ENCODE results near the gene CDH4. TPM values are rescaled to one million over a fixed set of nuclear protein-coding genes. Genes with fewer than 3 reads are reported as not detected.
A peak's percentile ranks its signal among the peaks of the same experiment; 100 is the strongest.
"Not testable (repeated sequence)": the region's sequence is repeated elsewhere in the genome, so short reads cannot be mapped to it uniquely, and the experiment has no call there.

The CDH4 gene
- total RNA-seq, 1 donor from 2014 or later: 2.2 TPM

DNA sequence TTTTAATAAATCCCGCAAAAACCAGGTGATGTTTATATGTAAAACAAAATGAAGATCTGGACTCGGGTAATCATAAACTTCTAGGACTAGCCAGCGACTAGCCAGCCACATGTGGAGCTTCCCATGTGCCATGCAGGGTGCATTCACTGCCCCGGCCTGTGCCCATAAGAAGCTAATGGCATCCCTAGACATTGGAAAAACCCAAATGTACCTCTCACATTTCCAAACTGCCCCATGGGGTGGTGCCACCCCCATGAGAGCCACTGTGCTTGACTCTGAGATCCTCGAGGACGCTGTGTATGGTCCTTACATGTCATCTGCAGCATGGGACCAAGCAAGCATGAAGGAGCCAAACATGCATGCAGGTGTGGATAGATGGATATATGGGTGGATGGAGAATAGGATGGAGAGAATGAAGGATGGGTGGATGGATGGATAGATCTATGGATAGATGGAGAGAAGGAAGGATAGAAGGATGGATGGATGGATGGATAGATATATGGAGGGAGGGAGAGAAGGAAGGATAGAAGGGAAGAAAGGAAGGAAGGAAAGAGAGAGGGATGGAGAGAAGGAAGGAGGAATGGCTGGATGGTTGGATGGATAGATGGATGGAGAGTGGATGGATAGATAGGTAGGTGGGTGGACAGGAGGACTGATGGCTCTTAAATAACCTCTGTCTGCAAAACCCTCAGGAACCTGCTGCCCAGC lies 203.6 kb downstream of the CDH4 start:
- ATAC-seq: no peak
- no peak for DNase-seq (ENCODE audit: low spot score)
- intact Hi-C loops (cut with DNase I): no loop called here

DNA sequence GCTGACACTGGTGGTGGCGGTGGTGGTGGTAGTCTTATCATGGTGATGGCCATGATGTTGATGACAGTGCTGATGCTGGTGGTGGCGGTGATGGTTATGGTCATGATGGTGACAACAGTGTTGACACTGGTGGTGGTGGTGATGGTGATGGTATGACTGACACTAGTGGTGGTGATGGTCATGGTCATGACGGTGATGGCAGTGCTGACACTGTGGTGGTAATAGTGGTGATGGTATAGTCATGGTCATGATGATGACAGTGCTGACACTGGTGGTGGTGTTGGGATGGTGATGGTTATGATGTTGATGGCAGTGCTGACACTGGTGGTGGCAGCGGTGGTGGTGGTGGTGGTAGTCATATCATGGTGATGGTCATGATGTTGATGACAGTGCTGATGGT lies 205.7 kb downstream of the CDH4 start:
- ATAC-seq: no peak
- intact Hi-C loops (cut with DNase I): no loop called here

DNA sequence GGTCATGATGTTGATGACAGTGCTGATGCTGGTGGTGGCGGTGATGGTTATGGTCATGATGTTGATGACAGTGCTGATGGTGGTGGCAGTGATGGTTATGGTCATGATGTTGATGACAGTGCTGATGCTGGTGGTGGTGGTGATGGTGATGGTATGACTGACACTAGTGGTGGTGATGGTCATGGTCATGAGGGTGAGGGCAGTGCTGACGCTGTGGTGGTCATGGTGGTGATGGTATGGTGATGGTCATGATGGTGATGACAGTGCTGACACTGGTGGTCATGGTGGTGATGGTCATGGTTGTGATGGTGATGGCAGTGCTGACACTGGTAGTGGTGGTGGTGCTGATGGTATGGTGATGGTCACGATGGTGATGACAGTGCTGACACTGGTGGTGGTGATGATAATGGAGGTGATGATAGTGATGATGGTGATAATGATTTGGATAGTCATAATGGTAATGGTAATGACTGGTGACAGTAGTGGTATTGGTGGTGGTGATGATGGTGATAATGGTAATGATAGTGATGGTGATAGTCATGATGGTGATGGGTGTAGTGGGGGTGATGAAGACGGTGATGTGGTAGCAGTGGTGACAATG lies 206.2 kb downstream of the CDH4 start:
- DNase-seq (ENCODE audit: low spot score) (no peak), ATAC-seq (no peak)
- intact Hi-C loops (cut with DNase I): no loop called here

More for the DNA sequence above, 205.7 kb downstream of the CDH4 start:
- no peak for DNase-seq (ENCODE audit: low spot score)

DNA sequence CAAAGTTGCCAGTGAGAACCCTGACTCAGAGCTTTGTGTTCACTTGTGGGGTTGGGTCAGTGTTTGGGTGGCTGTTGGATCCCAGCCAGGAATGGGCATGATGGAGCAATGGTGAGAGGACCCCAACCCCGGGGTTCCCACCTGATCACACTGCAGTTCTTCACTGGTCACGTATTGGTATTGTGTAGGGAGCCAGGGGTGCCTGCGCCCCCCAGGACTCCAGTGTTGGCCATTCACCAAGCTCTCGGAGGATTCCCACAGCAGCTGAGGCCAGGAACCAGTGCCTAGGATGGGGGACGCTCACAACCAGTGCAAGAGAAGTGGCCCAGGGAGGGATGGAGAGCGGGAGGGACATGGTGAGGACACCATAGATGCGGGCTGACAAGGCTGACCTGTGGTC lies 207.2 kb downstream of the CDH4 start:
- DNase-seq (ENCODE audit: low spot score): no peak
- intact Hi-C loops (cut with DNase I): no loop called here

DNA sequence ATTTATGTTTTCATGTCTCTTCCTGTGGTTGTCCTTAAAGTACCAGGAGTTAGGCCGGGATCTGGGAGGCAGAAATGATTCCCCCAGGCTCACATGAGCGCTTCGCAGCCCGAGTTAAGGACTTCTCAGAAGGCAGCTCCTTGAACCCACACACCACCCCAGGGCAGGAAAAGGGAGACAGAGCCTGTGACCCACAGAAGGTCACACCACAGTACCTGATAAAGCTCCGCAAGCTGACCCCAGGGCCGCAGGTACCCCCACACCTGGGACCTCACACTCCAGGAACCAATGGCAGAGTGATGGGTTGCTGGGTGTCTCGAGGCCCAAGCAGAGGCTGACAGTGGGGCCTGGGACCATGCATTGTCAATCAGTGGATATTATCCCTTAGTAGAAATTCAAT lies 207.6 kb downstream of the CDH4 start:
- intact Hi-C loops (cut with DNase I): no loop called here
- no peak for DNase-seq (ENCODE audit: low spot score)
- no peak for ATAC-seq

More for the DNA sequence above, 207.2 kb downstream of the CDH4 start:
- no peak for ATAC-seq

DNA sequence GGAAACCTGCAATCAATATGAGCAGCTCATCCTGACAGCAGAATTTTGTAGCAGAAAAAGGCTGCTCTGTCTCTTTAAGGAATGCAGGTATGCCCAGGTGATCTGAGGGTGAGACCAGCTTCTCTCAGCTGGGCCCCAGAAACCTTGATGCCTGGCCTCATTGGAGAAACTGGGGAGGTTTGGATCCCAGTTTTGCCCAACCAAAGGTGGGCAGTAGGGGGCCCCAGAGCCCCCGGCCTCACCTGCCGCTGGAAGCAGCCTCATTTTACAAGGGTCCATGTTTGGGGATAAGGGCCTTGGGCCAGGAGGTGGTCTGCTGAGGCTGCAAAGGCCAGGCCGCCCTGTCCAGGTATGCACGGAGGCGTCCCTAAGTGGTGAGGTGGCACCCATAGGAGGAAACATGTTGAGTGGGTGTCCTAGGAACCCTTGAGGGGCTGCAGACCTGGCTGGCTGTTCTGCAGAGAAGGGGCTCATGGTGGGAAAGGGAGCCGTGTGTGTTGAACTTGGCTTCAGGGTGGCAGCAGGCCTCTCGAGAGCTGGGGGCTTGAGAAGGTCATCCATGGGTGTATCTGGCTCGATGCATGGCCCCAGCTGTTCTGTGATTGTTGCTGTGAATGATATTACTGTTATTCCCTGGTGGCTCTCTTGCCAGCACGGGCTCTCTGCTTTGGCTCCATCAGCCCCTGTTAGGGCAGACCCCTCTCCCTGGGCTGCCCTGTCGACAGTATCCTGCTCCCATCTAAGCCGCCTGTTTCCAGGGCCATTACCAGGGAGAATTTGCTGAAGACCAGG lies 208.4 kb downstream of the CDH4 start:
- intact Hi-C loops (cut with DNase I): no loop called here
- ATAC-seq: no peak

DNA sequence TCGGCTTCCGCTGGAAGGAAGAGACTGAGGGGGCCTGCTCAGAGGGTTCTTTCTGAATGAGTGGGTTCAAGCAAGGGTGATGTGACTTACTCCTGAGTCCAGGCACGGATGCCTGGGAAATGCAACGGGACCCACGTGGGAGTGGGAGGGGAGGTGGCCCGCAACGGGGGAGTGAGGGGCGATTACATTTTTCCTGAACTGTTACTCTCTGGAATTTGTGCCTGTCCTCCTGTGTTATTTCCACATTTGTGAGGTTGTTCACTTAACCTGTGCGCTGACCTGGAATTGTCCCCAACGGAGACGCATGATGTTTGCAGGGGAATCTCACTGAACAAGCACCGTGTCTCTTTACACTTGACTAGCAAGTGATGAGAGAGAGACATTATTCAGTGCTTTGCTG lies 209.4 kb downstream of the CDH4 start:
- no peak for ATAC-seq
- intact Hi-C loops (cut with DNase I): no loop called here
- no peak for DNase-seq (ENCODE audit: low spot score)

More for the DNA sequence above, 208.4 kb downstream of the CDH4 start:
- no peak for DNase-seq (ENCODE audit: low spot score)

DNA sequence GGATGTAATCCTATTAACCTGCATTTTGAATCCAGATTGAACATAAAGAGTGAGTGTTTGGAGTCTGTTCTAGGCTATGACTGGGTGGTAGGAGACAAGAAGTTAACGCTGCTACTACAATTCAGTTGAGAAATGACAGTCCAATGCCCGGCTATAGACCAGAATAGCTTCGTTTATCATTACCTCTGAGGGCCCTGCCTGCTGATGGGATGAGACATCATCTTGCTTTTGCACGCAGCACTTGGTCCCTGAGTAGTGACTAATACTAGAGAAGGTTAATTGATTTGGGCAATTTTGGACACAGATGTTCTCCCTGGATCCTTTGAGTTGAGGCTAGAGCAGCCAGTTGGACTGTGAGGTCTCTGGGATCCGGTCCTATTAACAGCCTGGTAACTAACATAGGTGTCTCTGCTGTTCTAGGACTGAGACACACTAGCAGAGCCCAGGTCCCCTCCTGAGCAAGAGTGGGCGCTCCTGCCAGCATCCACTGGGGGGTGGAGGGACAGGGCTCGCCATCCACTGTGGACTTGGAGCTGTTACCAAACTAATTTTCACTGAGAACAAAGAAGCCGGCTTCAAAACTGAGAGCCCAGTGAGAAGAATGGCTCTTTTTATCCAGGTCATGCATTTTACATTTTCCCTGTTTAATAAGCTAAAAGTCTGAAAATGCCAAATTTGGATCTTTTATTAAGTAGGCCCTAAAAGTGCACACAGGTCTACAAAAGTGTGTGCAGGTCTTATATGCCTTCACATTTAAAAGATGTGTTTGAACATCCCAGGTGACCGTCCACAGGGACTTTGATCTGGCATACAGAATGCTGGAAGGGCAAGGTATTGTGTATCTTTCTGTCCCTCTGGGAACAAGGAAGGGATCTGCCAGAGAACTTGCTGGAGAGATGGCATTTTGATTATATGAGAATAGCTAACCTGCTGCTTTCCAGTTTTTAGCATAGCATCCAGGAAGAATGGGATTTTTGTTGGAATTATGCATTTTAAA lies 212.5 kb downstream of the CDH4 start:
- DNase-seq (ENCODE audit: low spot score): no peak
- intact Hi-C loops (cut with DNase I): no loop called here
- no peak for ATAC-seq

DNA sequence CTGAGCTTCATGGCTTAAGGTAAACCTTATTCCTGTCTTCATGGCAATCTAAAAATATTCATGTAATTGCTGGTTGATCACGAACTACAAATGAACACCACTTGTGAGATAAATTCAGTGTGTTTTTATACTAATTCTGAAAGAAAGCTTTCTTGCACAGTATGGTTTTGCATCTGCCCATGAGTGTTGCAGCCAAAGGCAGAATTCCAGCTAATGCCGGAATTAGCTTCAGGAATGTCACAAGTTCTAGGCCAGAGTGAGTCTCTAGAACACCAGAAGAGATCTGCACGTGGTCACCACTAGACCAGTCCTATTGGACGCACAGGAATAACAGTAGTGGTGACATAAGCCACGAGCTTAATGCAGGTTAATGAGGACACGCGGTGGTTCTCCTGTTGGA lies 223.7 kb downstream of the CDH4 start:
- ATAC-seq (no peak), DNase-seq (ENCODE audit: low spot score) (no peak)
- intact Hi-C loops (cut with DNase I): no loop called here

DNA sequence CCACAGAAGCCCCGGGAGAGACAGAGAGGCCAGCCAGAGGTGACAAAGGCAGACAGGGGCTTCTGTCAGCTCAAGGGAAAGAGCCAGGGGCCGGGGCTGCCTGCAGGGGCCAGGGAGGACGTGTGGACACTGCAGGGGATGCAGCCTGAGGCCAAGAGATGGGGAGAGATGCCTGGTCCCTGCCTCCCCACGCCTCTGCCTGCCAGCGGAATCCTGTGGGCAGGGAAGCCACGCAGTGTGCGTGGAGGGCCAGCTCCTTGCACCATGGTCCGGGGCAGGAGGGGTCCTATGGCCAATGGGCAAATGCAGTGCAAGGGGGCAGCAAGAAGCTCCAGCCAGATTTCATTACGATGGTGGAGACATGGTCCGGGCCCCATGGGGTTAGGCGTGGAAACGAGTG lies 224.9 kb downstream of the CDH4 start:
- intact Hi-C loops (cut with DNase I): no loop called here
- ATAC-seq: no peak
- DNase-seq (ENCODE audit: low spot score): no peak

DNA sequence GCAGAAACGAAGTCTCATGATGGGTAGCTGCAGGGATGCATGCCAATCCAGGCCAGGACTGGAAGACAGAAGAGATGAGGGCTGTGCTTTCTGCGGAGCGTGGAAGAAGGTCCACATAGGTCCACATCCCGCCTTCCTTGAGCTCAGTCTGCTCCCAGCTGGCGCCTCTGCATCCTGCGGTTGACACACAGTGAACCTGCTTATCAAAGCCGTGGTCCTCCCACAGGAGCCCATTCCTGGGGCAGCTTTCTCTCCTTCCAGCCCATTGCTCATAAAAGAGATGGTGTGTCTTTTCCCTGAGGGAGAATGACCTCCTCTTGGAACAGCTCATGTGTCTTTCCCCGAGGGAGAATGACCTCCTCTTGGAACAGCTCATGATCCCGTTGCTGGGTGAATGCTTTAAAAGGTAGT lies 225.4 kb downstream of the CDH4 start:
- no peak for DNase-seq (ENCODE audit: low spot score)
- no peak for ATAC-seq

DNA sequence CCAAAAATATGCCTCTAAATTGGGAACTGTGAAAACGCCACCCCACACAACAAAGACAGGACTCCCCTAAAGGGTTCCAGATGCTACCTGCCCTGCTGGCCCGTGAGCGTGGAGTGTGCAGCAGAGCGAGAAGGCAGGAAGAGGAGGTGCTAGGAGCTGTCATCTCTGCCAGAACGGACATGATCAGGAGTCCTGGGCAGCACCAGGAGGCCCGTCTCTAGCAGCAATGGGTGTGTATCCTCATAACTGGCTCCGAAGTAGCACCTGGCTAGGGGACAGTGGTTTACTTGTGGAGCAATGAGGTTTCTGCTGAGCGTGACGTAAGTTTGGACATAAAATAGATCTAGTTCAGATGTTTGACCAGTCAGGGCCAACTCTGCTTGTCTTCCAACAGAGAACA lies 226.0 kb downstream of the CDH4 start:
- DNase-seq (ENCODE audit: low spot score) (no peak), ATAC-seq (no peak)
- intact Hi-C loops (cut with DNase I): no loop called here

More for the DNA sequence above, 225.4 kb downstream of the CDH4 start:
- intact Hi-C loops (cut with DNase I): no loop called here

DNA sequence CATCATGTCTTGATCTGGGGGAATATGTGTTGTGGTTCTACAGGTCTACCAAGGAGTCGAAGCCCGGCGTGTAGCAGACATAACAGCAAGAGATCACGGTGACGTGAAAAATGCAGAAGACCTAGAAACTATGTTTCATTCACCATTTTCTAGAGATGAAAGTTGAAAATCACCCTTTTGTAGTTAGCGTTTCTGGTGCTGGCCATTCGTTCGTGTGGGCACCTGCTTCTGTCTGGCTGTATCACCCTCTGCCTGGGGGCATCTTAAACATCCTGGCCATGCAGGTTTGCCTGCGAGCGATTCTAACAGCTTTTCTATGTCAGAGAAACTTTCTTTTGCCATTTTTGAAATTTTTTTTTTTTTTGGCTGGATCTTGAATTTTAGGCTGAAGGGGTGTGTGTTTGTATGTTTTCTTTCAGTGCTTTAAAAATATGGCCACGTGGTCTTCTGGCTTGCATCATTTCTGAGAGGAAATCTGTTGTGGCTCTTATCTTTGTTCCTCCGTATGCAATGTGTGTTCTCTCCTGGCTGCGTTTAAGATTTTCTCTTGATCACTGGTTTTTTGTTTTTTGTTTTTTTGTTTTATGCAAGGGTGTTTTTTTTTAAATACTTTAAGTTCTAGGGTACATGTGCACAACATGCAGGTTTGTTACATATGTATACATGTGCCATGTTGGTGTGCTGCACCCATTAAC lies 226.7 kb downstream of the CDH4 start:
- ATAC-seq (no peak), DNase-seq (ENCODE audit: low spot score) (no peak)
- intact Hi-C loops (cut with DNase I): no loop called here

DNA sequence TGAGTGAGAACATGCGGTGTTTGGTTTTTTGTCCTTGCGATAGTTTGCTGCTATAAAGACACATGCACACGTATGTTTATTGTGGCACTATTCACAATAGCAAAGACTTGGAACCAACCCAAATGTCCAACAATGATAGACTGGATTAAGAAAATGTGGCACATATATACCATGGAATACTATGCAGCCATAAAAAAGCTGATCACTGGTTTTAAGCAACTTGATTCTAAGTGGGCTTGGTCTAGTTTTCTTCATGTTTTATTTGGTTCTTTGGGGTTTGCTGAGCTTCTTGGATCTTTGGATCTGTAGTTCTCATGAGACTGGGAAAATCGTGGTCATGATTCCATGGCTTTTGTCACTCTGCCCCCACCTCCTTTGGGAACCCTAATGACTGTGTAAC lies 227.4 kb downstream of the CDH4 start:
- intact Hi-C loops (cut with DNase I); DNase-seq (ENCODE audit: low spot score); ATAC-seq: not testable (repeated sequence)

DNA sequence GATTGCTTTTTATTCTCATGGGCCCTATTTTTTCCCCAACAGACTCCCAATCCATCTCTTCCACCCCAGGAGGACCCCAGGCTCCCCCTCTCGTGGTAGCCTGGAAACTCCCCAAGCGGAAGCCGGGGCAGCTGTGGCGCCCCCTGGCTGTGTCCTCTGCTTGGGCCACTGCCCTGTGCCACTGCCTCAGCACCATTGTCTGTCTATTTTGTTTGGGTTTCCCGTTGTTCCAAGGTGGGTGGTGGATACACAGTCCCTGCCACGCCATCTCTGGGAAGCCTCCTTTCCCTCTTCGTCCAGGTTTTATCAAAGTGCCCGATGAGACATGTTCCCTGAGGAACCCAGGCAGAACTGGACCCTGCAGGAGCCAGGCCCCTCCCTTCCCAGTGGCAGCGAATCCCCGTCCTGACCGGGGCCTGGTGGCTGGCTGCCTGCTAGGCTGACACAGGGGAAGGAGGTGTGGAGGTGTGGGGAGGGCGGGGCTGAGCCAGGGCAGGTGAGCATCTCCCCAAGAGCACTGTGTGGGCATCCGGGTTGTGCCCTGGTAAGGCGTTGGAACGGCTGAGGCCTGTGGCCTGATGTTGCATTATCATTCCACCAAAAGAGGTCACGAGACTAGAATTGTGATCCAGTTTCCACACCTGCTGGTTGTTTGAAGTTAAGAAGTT lies 228.2 kb downstream of the CDH4 start:
- intact Hi-C loops (cut with DNase I): no loop called here
- ATAC-seq: no peak
- DNase-seq (ENCODE audit: low spot score): no peak

DNA sequence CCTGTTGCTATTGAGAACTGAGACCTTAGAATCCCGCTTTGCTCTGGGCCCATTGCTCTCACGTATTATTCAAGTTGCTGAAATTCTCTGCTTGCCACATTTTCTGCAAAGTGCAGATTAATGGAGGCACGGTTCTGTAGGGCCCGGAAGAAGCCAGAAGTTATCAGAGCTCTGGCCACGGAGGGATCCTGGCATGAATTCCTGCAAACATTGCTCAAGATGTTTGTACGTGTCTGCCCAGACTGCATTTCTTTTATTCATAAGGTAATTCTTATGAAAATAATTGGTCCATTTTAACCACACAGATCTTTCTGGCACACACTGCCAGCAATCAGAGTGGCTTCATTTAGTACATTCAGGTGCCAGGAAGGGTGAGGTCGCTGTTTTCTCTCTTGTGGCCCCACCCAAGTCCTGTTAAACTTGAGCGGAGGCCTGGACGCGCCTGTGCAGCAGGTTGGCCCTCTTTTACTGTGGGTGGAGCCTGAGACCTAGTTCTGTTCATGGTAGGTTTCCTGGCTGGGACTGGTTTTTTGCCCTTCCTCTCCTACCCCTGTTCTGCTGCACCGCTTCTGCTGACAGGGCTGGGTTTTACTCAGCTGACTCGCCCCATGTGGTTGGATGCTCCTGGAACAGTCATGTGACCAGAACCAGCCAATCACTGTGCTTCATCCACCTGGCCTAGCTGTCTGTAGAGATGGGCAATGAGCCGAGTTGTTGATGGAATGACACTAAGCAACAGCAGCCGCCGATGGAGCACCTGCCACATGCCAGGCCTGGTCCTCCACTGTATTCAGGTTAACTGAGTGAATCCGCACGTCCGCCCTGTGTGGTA lies 230.2 kb downstream of the CDH4 start:
- intact Hi-C loops (cut with DNase I): no loop called here
- DNase-seq (ENCODE audit: low spot score) (no peak), ATAC-seq (peak; percentile 50)

DNA sequence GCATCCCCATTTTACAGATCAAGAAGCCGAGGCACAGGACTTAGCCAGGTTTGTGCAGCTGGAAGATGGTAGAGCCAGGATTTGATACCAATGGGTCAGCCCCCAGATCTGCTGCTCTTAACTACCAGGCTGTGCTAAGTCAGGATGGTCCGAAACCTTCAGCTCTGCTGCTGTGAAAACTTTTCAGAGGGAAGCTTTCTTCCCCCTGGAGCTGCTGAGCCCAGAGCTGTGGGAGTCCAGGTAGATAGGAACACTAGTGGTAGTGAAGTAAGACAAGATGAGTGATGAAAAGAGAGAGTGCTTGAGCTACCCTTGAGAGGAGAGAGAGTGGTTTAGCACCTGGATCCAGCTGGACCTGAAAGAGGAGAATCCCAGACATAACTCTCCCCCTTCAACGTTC lies 230.8 kb downstream of the CDH4 start:
- DNase-seq (ENCODE audit: low spot score) (no peak), ATAC-seq (no peak)
- intact Hi-C loops (cut with DNase I): no loop called here
